HEK293T (cell line): ENCODE measurements around the gene EDIL3.

ENCODE experiments used
- ELF4 ChIP-seq: fragments of 450-650 bp; IDR thresholded peaks from 2 replicates; pipeline ENCODE4 v1.6.1; 2017; ENCODE audit warnings: antibody characterized with exemption
- FOXK2 ChIP-seq: fragments of 450-650 bp; IDR thresholded peaks from 2 replicates; pipeline ENCODE4 v1.6.1; 2016; ENCODE audit warnings: mild to moderate bottlenecking
- LEF1 ChIP-seq: fragments of 450-650 bp; IDR thresholded peaks from 2 replicates; pipeline ENCODE4 v1.6.1; 2017; ENCODE audit warnings: mild to moderate bottlenecking, borderline replicate concordance
- SP1 ChIP-seq: fragments of 450-650 bp; IDR thresholded peaks from 2 replicates; pipeline ENCODE4 v1.6.1; 2017
- SUZ12 ChIP-seq: fragments of 450-650 bp; IDR thresholded peaks from 2 replicates; pipeline ENCODE4 v1.6.1; 2016; ENCODE audit warnings: mild to moderate bottlenecking
- TF ChIP-seq, protein P1 (sequence below): fragments of 450-650 bp; IDR thresholded peaks from 2 replicates; pipeline ENCODE4 v1.6.1; 2016

GRCh38 chr5:84251503-84251902 lies 133.2 kb downstream of the EDIL3 start:
- no peak for TF ChIP-seq SP1
- no peak for TF ChIP-seq ELF4
- TF ChIP-seq LEF1: no peak
- TF ChIP-seq, protein P1, sequence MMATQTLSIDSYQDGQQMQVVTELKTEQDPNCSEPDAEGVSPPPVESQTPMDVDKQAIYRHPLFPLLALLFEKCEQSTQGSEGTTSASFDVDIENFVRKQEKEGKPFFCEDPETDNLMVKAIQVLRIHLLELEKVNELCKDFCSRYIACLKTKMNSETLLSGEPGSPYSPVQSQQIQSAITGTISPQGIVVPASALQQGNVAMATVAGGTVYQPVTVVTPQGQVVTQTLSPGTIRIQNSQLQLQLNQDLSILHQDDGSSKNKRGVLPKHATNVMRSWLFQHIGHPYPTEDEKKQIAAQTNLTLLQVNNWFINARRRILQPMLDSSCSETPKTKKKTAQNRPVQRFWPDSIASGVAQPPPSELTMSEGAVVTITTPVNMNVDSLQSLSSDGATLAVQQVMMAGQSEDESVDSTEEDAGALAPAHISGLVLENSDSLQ: no peak
- TF ChIP-seq FOXK2: no peak
- no peak for TF ChIP-seq SUZ12
